B cell (primary cell): Measurements from ENCODE around the gene ABHD2. TPM values are rescaled to one million over a fixed set of nuclear protein-coding genes. Genes with fewer than 3 reads are reported as not detected.

Experiments used
- ATAC-seq: fragments of 200-7000 bp; cut with Tn5 transposase; one replicate; pipeline ENCODE4 v1.10.0; 2021; ENCODE audit warnings: low read depth, mild to moderate bottlenecking, moderate number of reproducible peaks, moderate library complexity
- CTCF ChIA-PET: fragments of 350-600 bp; sonication (Branson Sonifier 250); formaldehyde crosslinking; loops from one replicate; lab custom pipeline; 2021; ENCODE audit warnings: antibody characterized with exemption, inconsistent platforms; lab: Charles Lee
- POLR2A ChIA-PET: fragments of 350-600 bp; sonication (Branson Sonifier 250); formaldehyde crosslinking; loops from one replicate; lab custom pipeline; 2021; ENCODE audit warnings: antibody characterized with exemption; lab: Charles Lee
- DNase-seq: peaks from one replicate; pipeline ENCODE4 v3.0.0; 2013
- H2AFZ ChIP-seq: 2 replicates; pipeline ENCODE4 v1.6.1; 2012; ENCODE audit warnings: mild to moderate bottlenecking, low read depth, low read length; ENCODE audit not compliant: insufficient read depth, poor library complexity, severe bottlenecking
- H3K27ac ChIP-seq, 2 donors: 1 replicate in 1 of 2; 2 replicates in 1 of 2; pipeline ENCODE4 v1.5.1; 2012 to 2013; ENCODE audit warnings: low read length in 2 of 2, mild to moderate bottlenecking in 2 of 2, moderate library complexity in 1 of 2
- H3K27me3 ChIP-seq, 4 experiments: fragments of 200-600 bp in 1 of 4; sonication (generic) in 1 of 4; replicated peaks in 1 of 4; 1 replicate in 2 of 4; 2 replicates in 2 of 4; pipeline versions ENCODE4 v1.6.1 to v1.7.0; 2013 to 2016; ENCODE audit warnings: low read length in 3 of 4, mild to moderate bottlenecking in 2 of 4, mixed read lengths in 1 of 4, moderate library complexity in 1 of 4; ENCODE audit not compliant: insufficient read depth in 4 of 4, control insufficient read depth in 3 of 4; ENCODE audit errors: control extremely low read depth in 1 of 4
- H3K36me3 ChIP-seq, 2 experiments: replicated peaks in 1 of 2; 1 replicate in 1 of 2; 2 replicates in 1 of 2; pipeline versions ENCODE4 v1.6.1 to v1.7.1; 2013; ENCODE audit warnings: low read length in 1 of 2; ENCODE audit not compliant: insufficient read depth in 2 of 2, control insufficient read depth in 1 of 2; ENCODE audit errors: control extremely low read depth in 1 of 2, extremely low read depth in 1 of 2
- H3K4me1 ChIP-seq, 2 donors: fragments of 200-600 bp in 1 of 2; sonication (generic) in 1 of 2; 1 replicate in 1 of 2; 2 replicates in 1 of 2; pipeline versions ENCODE4 v1.5.1 to v1.6.1; 2013 to 2017; ENCODE audit warnings: low read length in 2 of 2; ENCODE audit not compliant: control insufficient read depth in 2 of 2, insufficient read depth in 2 of 2
- H3K4me2 ChIP-seq: replicated peaks from 2 replicates; pipeline ENCODE3; 2012; ENCODE audit warnings: mild to moderate bottlenecking, low read depth, low read length; ENCODE audit not compliant: poor library complexity, severe bottlenecking
- H3K4me3 ChIP-seq, 5 experiments: fragments of 200-600 bp in 1 of 5; sonication (generic) in 1 of 5; 1 replicate in 3 of 5; 2 replicates in 2 of 5; pipeline versions ENCODE4 v1.5.1 to v1.7.0; 2011 to 2016; ENCODE audit warnings: low read length in 4 of 5, mild to moderate bottlenecking in 4 of 5, low read depth in 2 of 5, control low read depth in 1 of 5, moderate library complexity in 1 of 5; ENCODE audit not compliant: insufficient read depth in 1 of 5; ENCODE audit errors: control extremely low read depth in 1 of 5, extremely low read depth in 1 of 5
- H3K79me2 ChIP-seq: fragments of 200-600 bp; sonication (generic); one replicate; pipeline ENCODE4 v1.6.0; 2016; ENCODE audit warnings: low read length; ENCODE audit not compliant: control insufficient read depth, insufficient read depth
- H3K9ac ChIP-seq: fragments of 200-600 bp; sonication (generic); 2 replicates; pipeline ENCODE4 v1.6.1; 2017; ENCODE audit warnings: mild to moderate bottlenecking, low read length, moderate library complexity
- H3K9me3 ChIP-seq, 3 donors: one replicate each; pipeline versions ENCODE4 v1.6.1 to v1.7.1; 2013; ENCODE audit warnings: low read length in 2 of 3; ENCODE audit not compliant: control insufficient read depth in 2 of 3, insufficient read depth in 1 of 3; ENCODE audit errors: control extremely low read depth in 1 of 3
- H4K20me1 ChIP-seq: 2 replicates; pipeline ENCODE4 v1.6.0; 2012; ENCODE audit warnings: mild to moderate bottlenecking, low read length; ENCODE audit not compliant: insufficient read depth, control insufficient read depth, poor library complexity, severe bottlenecking
- H3K27ac Mint-ChIP-seq: one replicate; pipeline ENCODE4 v1.8.0; 2021; ENCODE audit warnings: mixed read lengths
- H3K27me3 Mint-ChIP-seq: one replicate; pipeline ENCODE4 v1.8.0; 2021; ENCODE audit warnings: mixed read lengths
- H3K4me1 Mint-ChIP-seq: one replicate; pipeline ENCODE4 v1.8.0; 2021; ENCODE audit warnings: mixed read lengths
- H3K4me3 Mint-ChIP-seq: one replicate; pipeline ENCODE4 v1.8.0; 2021; ENCODE audit warnings: mixed read lengths
- H3K9me3 Mint-ChIP-seq: one replicate; pipeline ENCODE4 v1.8.0; 2022; ENCODE audit warnings: mixed read lengths; ENCODE audit not compliant: insufficient read depth
- EZH2 ChIP-seq: IDR thresholded peaks from 2 replicates; pipeline ENCODE4 v1.6.1; 2012; ENCODE audit warnings: borderline replicate concordance, low read depth, mild to moderate bottlenecking, moderate library complexity, low read length; ENCODE audit not compliant: insufficient read depth, poor library complexity, severe bottlenecking
- WGBS: methylation state at CpG from one replicate; pipeline ENCODE4 v1.1.5; 2013; ENCODE audit warnings: missing lambda C conversion rate; ENCODE audit not compliant: insufficient coverage; 5-methylcytosine and 5-hydroxymethylcytosine counted together
- intact Hi-C: fragments of 100-400 bp; cut with micrococcal nuclease; formaldehyde crosslinking; loops from one replicate; pipeline ENCODE4 v1.10.0; 2022
- polyA plus RNA-seq: library from polyadenylated mRNA; depleted of rRNA; stranded (reverse); fragments of >200 nt; gene quantifications from 2 replicates; pipeline ENCODE4 v1.2.3, GENCODE V29; 2012
- total RNA-seq, 2 donors: library from RNA; stranded (reverse); fragments of 120-200 nt in 1 of 2; gene quantifications; 1 replicate in 1 of 2; 2 replicates in 1 of 2; pipeline versions ENCODE4 v1.2.3 to v1.2.4, GENCODE V29; 2013 to 2022
- TF ChIP-seq, protein P1 (sequence below): fragments of 200-600 bp; IDR thresholded peaks from one replicate; pipeline ENCODE4 v1.8.0; 2022; ENCODE audit warnings: antibody characterized with exemption, mild to moderate bottlenecking

ABHD2 gene
- total and polyA plus RNA-seq, 2 donors (not counting 1 experiment from before 2014, with no cell fraction given) = 7.1 to 45.8 TPM

DNA sequence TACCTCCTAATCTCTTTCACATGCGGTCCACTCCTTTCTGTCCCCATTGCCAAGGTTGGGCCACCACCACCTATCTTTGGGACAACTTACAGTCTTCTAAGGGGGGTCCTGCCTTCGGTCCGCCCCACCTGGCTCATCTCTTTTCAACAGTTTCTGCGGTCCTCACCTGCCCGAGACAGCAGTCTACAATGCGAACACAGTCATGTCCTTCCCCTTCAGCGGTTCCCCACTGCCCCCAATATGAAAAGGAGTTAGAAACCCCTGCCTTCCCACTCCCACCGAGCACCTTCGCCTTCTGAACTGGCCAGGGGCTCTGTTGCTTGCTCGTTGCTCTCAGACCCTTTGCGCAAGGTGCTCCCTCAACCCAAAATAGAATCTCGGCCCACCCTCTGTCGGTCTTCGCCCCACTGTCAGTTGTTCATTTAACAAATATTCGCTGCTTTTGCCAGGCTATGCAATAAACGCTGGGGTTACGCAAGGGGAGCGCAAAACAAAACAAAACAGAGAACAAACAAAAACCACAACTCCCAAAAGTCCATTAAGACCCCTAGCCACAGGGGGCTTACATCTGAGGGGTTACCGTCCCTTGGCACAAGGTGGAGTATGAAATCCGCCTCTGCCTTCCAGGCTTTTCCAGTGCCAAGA is 154.9 kb downstream of the ABHD2 start:
- intact Hi-C loops = loop anchor here (1.0 to 10.0 kb wide), 4 partner anchors 91 to 778 kb away; partner anchors contain the start of genes ABHD2, MRPL46, MRPS11 and POLG
- Histone ChIP-seq H4K20me1 (no peaks in the 10 kb centered on the region), H3K4me3 (peak overlapping the region; percentile 62 to 92 (median 76)), H3K9me3 (no peaks in the 10 kb centered on the region), H3K36me3 (peaks cover 0 to 3% of the 10 kb centered on the region in 2 experiments), H3K79me2 (no peaks in the 10 kb centered on the region), H3K4me1 (peaks cover 10 to 17% of the 10 kb centered on the region in 2 donors), H3K27ac (peak overlapping the region in 1 of 2 donors; percentile 16), H3K9ac (peak overlapping the region; percentile 70), H3K4me2 (peak overlapping the region; percentile 80), H3K27me3 (no peaks in the 10 kb centered on the region), H2AFZ (peak overlapping the region; percentile 90)
- ChIA-PET CTCF (interaction anchor here (1.2 to 2.6 kb wide), 3 partner anchors 36 to 339 kb away, joined by 3 to 12 read pairs (median 8); no protein-coding TSS in a partner anchor), POLR2A (interaction anchor here (0.6 kb wide), 1 partner anchor 92 kb away, joined by 4 read pairs; the partner anchor contains the start of gene POLG)
- Mint-ChIP-seq H3K9me3 (no peaks in the 10 kb centered on the region), H3K4me1 (peaks cover 31% of the 10 kb centered on the region), H3K4me3 (peak overlapping the region; percentile 97), H3K27ac (peak overlapping the region; percentile 81), H3K27me3 (no peaks in the 10 kb centered on the region)
- DNase-seq (no peak), ATAC-seq (no peak)
- WGBS = 43% methylated on average over 18 of the region's 20 CpGs
- no peak for TF ChIP-seq EZH2
- TF ChIP-seq, protein P1, sequence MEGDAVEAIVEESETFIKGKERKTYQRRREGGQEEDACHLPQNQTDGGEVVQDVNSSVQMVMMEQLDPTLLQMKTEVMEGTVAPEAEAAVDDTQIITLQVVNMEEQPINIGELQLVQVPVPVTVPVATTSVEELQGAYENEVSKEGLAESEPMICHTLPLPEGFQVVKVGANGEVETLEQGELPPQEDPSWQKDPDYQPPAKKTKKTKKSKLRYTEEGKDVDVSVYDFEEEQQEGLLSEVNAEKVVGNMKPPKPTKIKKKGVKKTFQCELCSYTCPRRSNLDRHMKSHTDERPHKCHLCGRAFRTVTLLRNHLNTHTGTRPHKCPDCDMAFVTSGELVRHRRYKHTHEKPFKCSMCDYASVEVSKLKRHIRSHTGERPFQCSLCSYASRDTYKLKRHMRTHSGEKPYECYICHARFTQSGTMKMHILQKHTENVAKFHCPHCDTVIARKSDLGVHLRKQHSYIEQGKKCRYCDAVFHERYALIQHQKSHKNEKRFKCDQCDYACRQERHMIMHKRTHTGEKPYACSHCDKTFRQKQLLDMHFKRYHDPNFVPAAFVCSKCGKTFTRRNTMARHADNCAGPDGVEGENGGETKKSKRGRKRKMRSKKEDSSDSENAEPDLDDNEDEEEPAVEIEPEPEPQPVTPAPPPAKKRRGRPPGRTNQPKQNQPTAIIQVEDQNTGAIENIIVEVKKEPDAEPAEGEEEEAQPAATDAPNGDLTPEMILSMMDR = no peak
